ENCODE results near the gene NCOA3.

NCOA3 gene

DNA sequence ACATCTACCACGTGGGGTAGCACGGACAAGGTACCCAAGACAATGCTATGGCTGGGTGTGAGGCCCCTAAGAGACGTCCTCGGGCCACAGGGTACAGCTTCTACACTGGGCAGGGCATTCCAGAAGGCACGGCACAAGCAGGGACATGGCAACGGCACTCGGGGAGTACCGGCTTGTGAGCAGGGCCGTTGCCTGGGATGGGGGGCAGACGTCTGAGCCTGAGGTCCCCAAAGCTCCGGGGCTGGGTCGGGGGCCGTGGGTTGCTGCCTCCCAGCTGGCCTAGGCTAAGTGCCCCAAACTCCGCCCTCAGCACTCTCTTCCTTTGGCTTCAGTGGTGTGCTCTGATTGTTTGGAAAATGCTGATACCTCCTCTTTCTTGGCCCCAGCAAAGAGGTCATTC is 173.0 kb downstream of the NCOA3 start:
- no peak for TF ChIP-seq EP300 (IDR thresholded peaks at IDR 0.05; ENCODE audit: borderline replicate concordance)
- no peak for TF ChIP-seq NFIC (IDR thresholded peaks at IDR 0.05)
- TF ChIP-seq, protein P1, sequence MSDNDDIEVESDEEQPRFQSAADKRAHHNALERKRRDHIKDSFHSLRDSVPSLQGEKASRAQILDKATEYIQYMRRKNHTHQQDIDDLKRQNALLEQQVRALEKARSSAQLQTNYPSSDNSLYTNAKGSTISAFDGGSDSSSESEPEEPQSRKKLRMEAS (IDR thresholded peaks at IDR 0.05): no peak
- no peak for TF ChIP-seq CEBPB (IDR thresholded peaks at IDR 0.05)
- TF ChIP-seq TAF1 (IDR thresholded peaks at IDR 0.05; ENCODE audit: low read depth): no peak
- TF ChIP-seq FOXM1 (IDR thresholded peaks at IDR 0.05; ENCODE audit: borderline replicate concordance, low read depth): no peak
- no peak for TF ChIP-seq YY1 (IDR thresholded peaks at IDR 0.05; ENCODE audit: low read depth)
- TF ChIP-seq CREB1 (IDR thresholded peaks at IDR 0.05; ENCODE audit: low read depth): no peak
- TF ChIP-seq ZBTB7A (IDR thresholded peaks at IDR 0.05; ENCODE audit: low read depth): no peak
- TF ChIP-seq, protein P2, sequence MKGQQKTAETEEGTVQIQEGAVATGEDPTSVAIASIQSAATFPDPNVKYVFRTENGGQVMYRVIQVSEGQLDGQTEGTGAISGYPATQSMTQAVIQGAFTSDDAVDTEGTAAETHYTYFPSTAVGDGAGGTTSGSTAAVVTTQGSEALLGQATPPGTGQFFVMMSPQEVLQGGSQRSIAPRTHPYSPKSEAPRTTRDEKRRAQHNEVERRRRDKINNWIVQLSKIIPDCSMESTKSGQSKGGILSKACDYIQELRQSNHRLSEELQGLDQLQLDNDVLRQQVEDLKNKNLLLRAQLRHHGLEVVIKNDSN (IDR thresholded peaks at IDR 0.05): no peak
- TF ChIP-seq, protein P3, sequence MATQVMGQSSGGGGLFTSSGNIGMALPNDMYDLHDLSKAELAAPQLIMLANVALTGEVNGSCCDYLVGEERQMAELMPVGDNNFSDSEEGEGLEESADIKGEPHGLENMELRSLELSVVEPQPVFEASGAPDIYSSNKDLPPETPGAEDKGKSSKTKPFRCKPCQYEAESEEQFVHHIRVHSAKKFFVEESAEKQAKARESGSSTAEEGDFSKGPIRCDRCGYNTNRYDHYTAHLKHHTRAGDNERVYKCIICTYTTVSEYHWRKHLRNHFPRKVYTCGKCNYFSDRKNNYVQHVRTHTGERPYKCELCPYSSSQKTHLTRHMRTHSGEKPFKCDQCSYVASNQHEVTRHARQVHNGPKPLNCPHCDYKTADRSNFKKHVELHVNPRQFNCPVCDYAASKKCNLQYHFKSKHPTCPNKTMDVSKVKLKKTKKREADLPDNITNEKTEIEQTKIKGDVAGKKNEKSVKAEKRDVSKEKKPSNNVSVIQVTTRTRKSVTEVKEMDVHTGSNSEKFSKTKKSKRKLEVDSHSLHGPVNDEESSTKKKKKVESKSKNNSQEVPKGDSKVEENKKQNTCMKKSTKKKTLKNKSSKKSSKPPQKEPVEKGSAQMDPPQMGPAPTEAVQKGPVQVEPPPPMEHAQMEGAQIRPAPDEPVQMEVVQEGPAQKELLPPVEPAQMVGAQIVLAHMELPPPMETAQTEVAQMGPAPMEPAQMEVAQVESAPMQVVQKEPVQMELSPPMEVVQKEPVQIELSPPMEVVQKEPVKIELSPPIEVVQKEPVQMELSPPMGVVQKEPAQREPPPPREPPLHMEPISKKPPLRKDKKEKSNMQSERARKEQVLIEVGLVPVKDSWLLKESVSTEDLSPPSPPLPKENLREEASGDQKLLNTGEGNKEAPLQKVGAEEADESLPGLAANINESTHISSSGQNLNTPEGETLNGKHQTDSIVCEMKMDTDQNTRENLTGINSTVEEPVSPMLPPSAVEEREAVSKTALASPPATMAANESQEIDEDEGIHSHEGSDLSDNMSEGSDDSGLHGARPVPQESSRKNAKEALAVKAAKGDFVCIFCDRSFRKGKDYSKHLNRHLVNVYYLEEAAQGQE (IDR thresholded peaks at IDR 0.05; ENCODE audit: low read depth): no peak
- no peak for TF ChIP-seq RAD21 (IDR thresholded peaks at IDR 0.05; ENCODE audit: low read depth)
- TF ChIP-seq TCF12 (IDR thresholded peaks at IDR 0.05; ENCODE audit: low read depth): no peak
- TF ChIP-seq EGR1 (IDR thresholded peaks at IDR 0.05): no peak
- no peak for TF ChIP-seq TEAD4 (IDR thresholded peaks at IDR 0.05)

DNA sequence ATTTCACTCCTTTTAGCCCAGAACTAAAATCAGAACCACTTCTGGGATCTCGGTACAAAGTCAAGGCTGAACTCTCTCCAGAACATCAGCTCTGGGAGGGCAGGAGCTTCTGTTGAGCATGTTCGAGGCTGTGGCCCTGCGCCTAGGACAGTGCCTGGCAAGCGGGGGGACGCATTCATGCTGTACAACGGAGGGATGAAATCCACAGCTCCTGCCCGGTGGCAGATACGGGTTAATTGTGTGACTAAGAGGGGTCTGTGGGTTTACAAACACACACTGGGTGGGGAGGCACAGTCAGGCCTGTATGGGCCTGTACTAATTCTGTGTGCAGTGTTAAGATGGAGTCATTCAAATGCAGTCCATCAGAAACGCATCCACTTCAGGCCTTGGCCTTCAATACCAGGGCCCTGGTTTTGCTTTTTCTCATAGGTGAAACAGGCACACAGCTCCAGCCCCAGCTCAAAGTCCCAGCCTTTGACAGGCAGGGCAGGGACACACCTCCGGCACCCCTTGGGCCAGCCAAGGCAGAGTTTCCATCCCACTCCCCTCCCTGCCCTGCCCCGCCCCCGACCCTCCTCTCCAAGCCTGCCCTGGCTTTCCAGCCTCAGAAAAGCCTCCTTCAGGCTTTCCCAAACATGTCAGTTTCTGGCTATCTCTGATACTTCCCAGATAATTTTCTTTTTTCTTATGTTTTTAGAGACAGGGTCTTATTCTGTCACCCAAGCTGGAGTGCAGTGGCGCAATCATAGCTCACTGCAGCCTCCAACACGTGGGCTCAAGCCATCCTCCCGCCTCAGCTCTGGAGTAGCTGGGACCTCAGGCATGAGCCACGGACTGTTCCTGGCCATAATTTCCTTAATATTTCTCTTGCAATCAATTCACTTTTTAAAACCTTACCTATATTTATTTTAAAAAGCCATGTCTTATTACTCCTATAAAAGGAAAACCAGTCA is 173.8 kb downstream of the NCOA3 start:
- TF ChIP-seq CREB1 (IDR thresholded peaks at IDR 0.05; ENCODE audit: low read depth) (no peak), NFIC (IDR thresholded peaks at IDR 0.05) (no peak), ZBTB7A (IDR thresholded peaks at IDR 0.05; ENCODE audit: low read depth) (no peak), TEAD4 (IDR thresholded peaks at IDR 0.05) (no peak), YY1 (IDR thresholded peaks at IDR 0.05; ENCODE audit: low read depth) (no peak), TAF1 (IDR thresholded peaks at IDR 0.05; ENCODE audit: low read depth) (no peak), TCF12 (IDR thresholded peaks at IDR 0.05; ENCODE audit: low read depth) (no peak), RAD21 (IDR thresholded peaks at IDR 0.05; ENCODE audit: low read depth) (no peak), CEBPB (IDR thresholded peaks at IDR 0.05) (no peak), EGR1 (IDR thresholded peaks at IDR 0.05) (no peak), FOXM1 (IDR thresholded peaks at IDR 0.05; ENCODE audit: borderline replicate concordance, low read depth) (no peak), EP300 (IDR thresholded peaks at IDR 0.05; ENCODE audit: borderline replicate concordance) (no peak)
- TF ChIP-seq, protein P1 (IDR thresholded peaks at IDR 0.05): no peak
- TF ChIP-seq, protein P3 (IDR thresholded peaks at IDR 0.05; ENCODE audit: low read depth): no peak
- TF ChIP-seq, protein P2 (IDR thresholded peaks at IDR 0.05): no peak

DNA sequence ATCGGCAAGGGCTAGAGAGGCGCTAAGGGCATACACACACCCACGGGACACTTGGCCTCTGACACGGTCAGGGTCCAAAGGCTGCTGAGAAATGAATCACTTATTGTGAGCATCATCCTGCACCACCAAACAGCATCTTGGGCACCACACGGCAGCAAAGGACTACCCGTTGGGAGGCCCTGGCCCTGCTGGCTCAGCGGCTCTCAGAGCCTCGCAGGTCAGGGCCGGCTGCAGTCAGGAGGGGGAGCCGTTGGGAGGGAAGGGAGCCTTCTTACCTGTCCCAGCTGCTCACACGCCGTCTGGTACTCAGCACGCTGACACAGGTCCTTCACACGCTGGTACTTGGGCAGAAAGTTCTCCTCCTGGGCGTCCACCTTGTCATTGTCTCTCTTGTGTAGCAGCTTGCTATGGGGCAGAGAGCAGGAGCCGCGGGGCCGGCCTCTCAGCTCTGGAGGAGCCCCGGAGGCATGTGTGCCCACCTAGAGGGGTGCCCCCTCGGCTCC is 174.6 kb downstream of the NCOA3 start:
- TF ChIP-seq ZBTB7A (IDR thresholded peaks at IDR 0.05; ENCODE audit: low read depth): no peak
- TF ChIP-seq EP300 (IDR thresholded peaks at IDR 0.05; ENCODE audit: borderline replicate concordance): no peak
- TF ChIP-seq TAF1 (IDR thresholded peaks at IDR 0.05; ENCODE audit: low read depth): no peak

DNA sequence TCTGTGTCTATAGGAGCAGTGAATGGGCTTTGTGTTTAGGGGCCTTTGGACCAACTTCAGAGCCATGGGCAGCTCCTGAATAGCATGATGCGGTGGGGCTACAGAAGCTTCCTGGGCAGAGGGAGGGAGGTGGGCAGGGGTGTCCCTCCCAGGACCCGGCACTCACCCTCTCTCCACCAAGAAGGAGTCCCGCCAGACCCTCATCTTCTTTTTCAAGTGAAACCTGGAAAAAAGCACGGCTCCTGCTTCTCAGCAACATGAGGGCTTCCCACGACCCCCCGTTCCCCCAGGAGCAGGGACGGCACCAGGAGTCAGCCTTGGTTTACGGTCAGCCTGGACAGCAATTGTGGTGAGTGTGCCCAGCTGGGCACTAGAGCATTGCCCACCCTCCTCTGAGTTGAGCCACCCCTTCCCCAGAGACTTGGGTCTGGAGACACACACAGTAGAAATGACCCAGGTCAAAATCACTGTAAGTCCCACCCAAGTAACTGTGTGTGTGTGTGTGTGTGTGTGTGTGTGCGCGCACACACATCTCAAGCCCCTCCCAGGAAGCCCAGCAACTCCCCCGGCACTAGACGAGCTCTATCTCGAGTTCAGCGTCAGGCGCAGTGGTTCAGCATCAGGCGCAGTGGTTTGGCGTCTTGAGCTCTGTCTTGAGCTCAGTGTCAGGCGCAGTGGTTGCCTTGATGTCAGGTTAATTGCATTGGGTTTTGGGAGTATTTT is 175.4 kb downstream of the NCOA3 start:
- TF ChIP-seq ZBTB7A (IDR thresholded peaks at IDR 0.05; ENCODE audit: low read depth): no peak
- TF ChIP-seq TCF12 (IDR thresholded peaks at IDR 0.05; ENCODE audit: low read depth): no peak
- no peak for TF ChIP-seq NFIC (IDR thresholded peaks at IDR 0.05)
- TF ChIP-seq EGR1 (IDR thresholded peaks at IDR 0.05): no peak
- no peak for TF ChIP-seq TEAD4 (IDR thresholded peaks at IDR 0.05)
- no peak for TF ChIP-seq FOXM1 (IDR thresholded peaks at IDR 0.05; ENCODE audit: borderline replicate concordance, low read depth)
- TF ChIP-seq, protein P2 (IDR thresholded peaks at IDR 0.05): no peak
- TF ChIP-seq EP300 (IDR thresholded peaks at IDR 0.05; ENCODE audit: borderline replicate concordance): no peak
- TF ChIP-seq, protein P3 (IDR thresholded peaks at IDR 0.05; ENCODE audit: low read depth): no peak
- no peak for TF ChIP-seq CREB1 (IDR thresholded peaks at IDR 0.05; ENCODE audit: low read depth)
- no peak for TF ChIP-seq CEBPB (IDR thresholded peaks at IDR 0.05)
- no peak for TF ChIP-seq TAF1 (IDR thresholded peaks at IDR 0.05; ENCODE audit: low read depth)
- TF ChIP-seq RAD21 (IDR thresholded peaks at IDR 0.05; ENCODE audit: low read depth): no peak
- TF ChIP-seq, protein P1 (IDR thresholded peaks at IDR 0.05): no peak
- TF ChIP-seq YY1 (IDR thresholded peaks at IDR 0.05; ENCODE audit: low read depth): no peak

Measured in Ishikawa (cell line).